ENCODE results near the gene PRKCA.
A peak's percentile ranks its signal among the peaks of the same experiment; 100 is the strongest.

The PRKCA gene

GRCh38 chr17:66416207-66416940, 114.0 kb downstream of the PRKCA start:
- H3K4me3 Mint-ChIP-seq, result no peak overlapping the region
- H3K4me1 Mint-ChIP-seq, result peaks cover 73% of the 10 kb centered on the region
- H3K36me3 Mint-ChIP-seq, result no peaks in the 10 kb centered on the region
- no peak overlapping the region for H3K27ac Mint-ChIP-seq
- H3K27me3 Mint-ChIP-seq, result no peaks in the 10 kb centered on the region
- no peaks in the 10 kb centered on the region for H3K9me3 Mint-ChIP-seq

- Mint-ChIP-seq H3K27me3 (no peaks in the 10 kb centered on the region), H3K4me3 (no peak overlapping the region), H3K36me3 (no peaks in the 10 kb centered on the region), H3K9me3 (no peaks in the 10 kb centered on the region), H3K27ac (peak overlapping the region; percentile 47), H3K4me1 (peaks cover 80% of the 10 kb centered on the region)
Measured at GRCh38 chr17:66417300-66417719, 114.9 kb downstream of the PRKCA start.

- Mint-ChIP-seq H3K27me3 (no peaks in the 10 kb centered on the region), H3K36me3 (peaks cover 1% of the 10 kb centered on the region), H3K4me3 (no peak overlapping the region), H3K9me3 (no peaks in the 10 kb centered on the region), H3K4me1 (peaks cover 79% of the 10 kb centered on the region), H3K27ac (peak overlapping the region; percentile 36)
Measured at GRCh38 chr17:66420961-66421371, 118.6 kb downstream of the PRKCA start.

- Mint-ChIP-seq H3K4me1 (peaks cover 78% of the 10 kb centered on the region), H3K27ac (peak overlapping the region; percentile 52), H3K36me3 (peaks cover 1% of the 10 kb centered on the region), H3K4me3 (no peak overlapping the region), H3K9me3 (no peaks in the 10 kb centered on the region), H3K27me3 (no peaks in the 10 kb centered on the region)
Measured at GRCh38 chr17:66422186-66422585, 119.8 kb downstream of the PRKCA start.

GRCh38 chr17:66423056-66423955, 120.9 kb downstream of the PRKCA start:
- H3K4me1 Mint-ChIP-seq, result peaks cover 80% of the 10 kb centered on the region
- no peaks in the 10 kb centered on the region for H3K27me3 Mint-ChIP-seq
- H3K9me3 Mint-ChIP-seq, result no peaks in the 10 kb centered on the region
- H3K36me3 Mint-ChIP-seq, result peaks cover 1% of the 10 kb centered on the region
- peak overlapping the region; percentile 52 for H3K27ac Mint-ChIP-seq
- no peak overlapping the region for H3K4me3 Mint-ChIP-seq

GRCh38 chr17:66425756-66426396, 123.5 kb downstream of the PRKCA start:
- peak overlapping the region; percentile 51 for H3K4me3 Mint-ChIP-seq
- peaks cover 4% of the 10 kb centered on the region for H3K36me3 Mint-ChIP-seq
- H3K27ac Mint-ChIP-seq, result peak overlapping the region; percentile 89
- peaks cover 88% of the 10 kb centered on the region for H3K4me1 Mint-ChIP-seq
- no peaks in the 10 kb centered on the region for H3K9me3 Mint-ChIP-seq
- H3K27me3 Mint-ChIP-seq, result no peaks in the 10 kb centered on the region

- Mint-ChIP-seq H3K27ac (peak overlapping the region; percentile 89), H3K4me3 (peak overlapping the region; percentile 51), H3K27me3 (no peaks in the 10 kb centered on the region), H3K36me3 (peaks cover 4% of the 10 kb centered on the region), H3K4me1 (peaks cover 82% of the 10 kb centered on the region), H3K9me3 (no peaks in the 10 kb centered on the region)
Measured at GRCh38 chr17:66426397-66427033, 124.1 kb downstream of the PRKCA start.

GRCh38 chr17:66427134-66427533, 124.7 kb downstream of the PRKCA start:
- Mint-ChIP-seq H3K4me3 (no peak overlapping the region), H3K4me1 (peaks cover 76% of the 10 kb centered on the region), H3K9me3 (no peaks in the 10 kb centered on the region), H3K27ac (no peak overlapping the region), H3K27me3 (no peaks in the 10 kb centered on the region), H3K36me3 (peaks cover 4% of the 10 kb centered on the region)

- Mint-ChIP-seq H3K27me3 (no peaks in the 10 kb centered on the region), H3K27ac (peak overlapping the region; percentile 21), H3K36me3 (peaks cover 3% of the 10 kb centered on the region), H3K4me1 (peaks cover 56% of the 10 kb centered on the region), H3K9me3 (no peaks in the 10 kb centered on the region), H3K4me3 (no peak overlapping the region)
Measured at GRCh38 chr17:66429680-66430079, 127.3 kb downstream of the PRKCA start.

- Mint-ChIP-seq H3K27ac (peak overlapping the region; percentile 36), H3K9me3 (no peaks in the 10 kb centered on the region), H3K36me3 (peaks cover 3% of the 10 kb centered on the region), H3K27me3 (no peaks in the 10 kb centered on the region), H3K4me1 (peaks cover 41% of the 10 kb centered on the region), H3K4me3 (no peak overlapping the region)
Measured at GRCh38 chr17:66430846-66431795, 128.7 kb downstream of the PRKCA start.

- Mint-ChIP-seq H3K27ac (peak overlapping the region; percentile 30), H3K4me3 (no peak overlapping the region), H3K9me3 (no peaks in the 10 kb centered on the region), H3K27me3 (no peaks in the 10 kb centered on the region), H3K36me3 (peaks cover 3% of the 10 kb centered on the region), H3K4me1 (peaks cover 35% of the 10 kb centered on the region)
Measured at GRCh38 chr17:66431910-66432309, 129.5 kb downstream of the PRKCA start.

- Mint-ChIP-seq H3K27ac (peak overlapping the region; percentile 20), H3K36me3 (peaks cover 3% of the 10 kb centered on the region), H3K4me1 (peaks cover 31% of the 10 kb centered on the region), H3K4me3 (no peak overlapping the region), H3K9me3 (no peaks in the 10 kb centered on the region), H3K27me3 (no peaks in the 10 kb centered on the region)
Measured at GRCh38 chr17:66432411-66432957, 130.1 kb downstream of the PRKCA start.

GRCh38 chr17:66432996-66433551, 130.7 kb downstream of the PRKCA start:
- peaks cover 5% of the 10 kb centered on the region for H3K36me3 Mint-ChIP-seq
- H3K4me3 Mint-ChIP-seq, result no peak overlapping the region
- no peaks in the 10 kb centered on the region for H3K27me3 Mint-ChIP-seq
- peaks cover 26% of the 10 kb centered on the region for H3K4me1 Mint-ChIP-seq
- H3K9me3 Mint-ChIP-seq, result no peaks in the 10 kb centered on the region
- peak overlapping the region; percentile 20 for H3K27ac Mint-ChIP-seq

- no peak overlapping the region for H3K4me3 Mint-ChIP-seq
- peaks cover 28% of the 10 kb centered on the region for H3K4me1 Mint-ChIP-seq
- no peak overlapping the region for H3K27ac Mint-ChIP-seq
- H3K36me3 Mint-ChIP-seq, result peaks cover 5% of the 10 kb centered on the region
- H3K9me3 Mint-ChIP-seq, result no peaks in the 10 kb centered on the region
- no peaks in the 10 kb centered on the region for H3K27me3 Mint-ChIP-seq
Measured at GRCh38 chr17:66435182-66435581, 132.8 kb downstream of the PRKCA start.

Data from activated naive CD4-positive, alpha-beta T cell treated with anti-CD3 and anti-CD28 coated beads, Interleukin-2, amount 50 U/mL, for 24 hours (primary cell).